Stimulated activated naive CD8-positive, alpha-beta T cell treated with anti-CD3 and anti-CD28 coated beads, Interleukin-15, Interleukin-2, amounts not matched to agents 100 ng/mL and 50 ng/mL, for 24 hours (primary cell): ENCODE measurements around the gene SPATA31E1.
"Not testable (repeated sequence)": the region's sequence is repeated elsewhere in the genome, so short reads cannot be mapped to it uniquely, and the experiment has no call there.

Experiments used
- H3K27ac Mint-ChIP-seq: one replicate; pipeline ENCODE4 v1.8.0; 2021; ENCODE audit warnings: mild to moderate bottlenecking, mixed read lengths
- H3K27me3 Mint-ChIP-seq: one replicate; pipeline ENCODE4 v1.8.0; 2021; ENCODE audit warnings: mixed read lengths
- H3K36me3 Mint-ChIP-seq: one replicate; pipeline ENCODE4 v1.8.0; 2021; ENCODE audit warnings: low read depth, mixed read lengths
- H3K4me1 Mint-ChIP-seq: one replicate; pipeline ENCODE4 v1.8.0; 2021; ENCODE audit warnings: low read depth, mixed read lengths
- H3K4me3 Mint-ChIP-seq: one replicate; pipeline ENCODE4 v1.8.0; 2021; ENCODE audit warnings: mild to moderate bottlenecking, mixed read lengths
- H3K9me3 Mint-ChIP-seq: one replicate; pipeline ENCODE4 v1.8.0; 2021; ENCODE audit warnings: mixed read lengths

SPATA31E1 gene

GRCh38 chr9:87882627-87883026, at the start of gene SPATA31E1:
SPATA31E1 (plus strand) TSS chr9:87882877; CDS start chr9:87882892, 15 bp downstream.
- H3K27me3 Mint-ChIP-seq, result no peaks in the 10 kb centered on the region
- H3K9me3 Mint-ChIP-seq, result no peaks in the 10 kb centered on the region
- no peak within 1 kb of the TSS for H3K4me3 Mint-ChIP-seq
- H3K27ac Mint-ChIP-seq, result peak within 1 kb of the TSS; percentile 29
- H3K4me1 Mint-ChIP-seq, result no peaks in the 10 kb centered on the region
- H3K36me3 Mint-ChIP-seq, result no peaks in the 10 kb centered on the region

- no peaks in the 10 kb centered on the region for H3K9me3 Mint-ChIP-seq
- H3K27ac Mint-ChIP-seq, result no peak overlapping the region
- H3K27me3 Mint-ChIP-seq, result peaks cover 7% of the 10 kb centered on the region
Measured at GRCh38 chr9:87834357-87834756, 48.3 kb upstream of the SPATA31E1 start.

DNA sequence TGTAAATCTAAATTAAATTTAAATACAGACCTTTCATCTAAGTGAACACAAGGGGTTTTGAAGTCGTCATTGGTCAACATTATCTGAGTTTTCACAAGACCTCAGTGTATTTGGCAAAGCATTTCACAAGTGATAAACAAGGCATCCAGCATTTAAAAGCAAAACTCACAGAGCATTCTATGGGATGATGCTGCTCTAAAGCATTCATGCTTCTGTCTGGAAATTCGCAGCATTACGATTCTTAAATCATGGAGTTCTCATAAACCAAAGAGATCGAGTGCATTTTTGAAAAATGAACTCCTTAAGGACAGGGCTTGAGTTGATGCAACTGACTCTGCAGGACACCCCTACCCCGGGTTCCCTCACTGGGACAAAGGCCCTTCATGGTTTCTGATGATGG, 46.1 kb upstream of the SPATA31E1 start:
- H3K9me3 Mint-ChIP-seq, result no peaks in the 10 kb centered on the region
- H3K27me3 Mint-ChIP-seq, result no peaks in the 10 kb centered on the region
- no peaks in the 10 kb centered on the region for H3K4me1 Mint-ChIP-seq
- no peak overlapping the region for H3K27ac Mint-ChIP-seq
- no peaks in the 10 kb centered on the region for H3K36me3 Mint-ChIP-seq
- no peak overlapping the region for H3K4me3 Mint-ChIP-seq

More at GRCh38 chr9:87834357-87834756, 48.3 kb upstream of the SPATA31E1 start:
- Mint-ChIP-seq H3K4me3 (no peak overlapping the region), H3K4me1 (no peaks in the 10 kb centered on the region), H3K36me3 (no peaks in the 10 kb centered on the region)

GRCh38 chr9:87836951-87837705, 45.5 kb upstream of the SPATA31E1 start:
- Mint-ChIP-seq H3K36me3 (no peaks in the 10 kb centered on the region), H3K4me1 (no peaks in the 10 kb centered on the region), H3K27ac (no peak overlapping the region), H3K9me3 (no peaks in the 10 kb centered on the region), H3K4me3 (no peak overlapping the region), H3K27me3 (no peaks in the 10 kb centered on the region)

GRCh38 chr9:87840134-87840533, 42.5 kb upstream of the SPATA31E1 start:
- Mint-ChIP-seq H3K9me3 (no peaks in the 10 kb centered on the region), H3K4me1 (no peaks in the 10 kb centered on the region), H3K36me3 (no peaks in the 10 kb centered on the region), H3K4me3 (no peak overlapping the region), H3K27ac (no peak overlapping the region), H3K27me3 (no peaks in the 10 kb centered on the region)

GRCh38 chr9:87842878-87843585, 39.6 kb upstream of the SPATA31E1 start:
- Mint-ChIP-seq H3K9me3 (no peaks in the 10 kb centered on the region), H3K27me3 (peaks cover 11% of the 10 kb centered on the region), H3K4me1 (no peaks in the 10 kb centered on the region), H3K4me3 (no peak overlapping the region), H3K36me3 (no peaks in the 10 kb centered on the region), H3K27ac (no peak overlapping the region)

GRCh38 chr9:87844506-87844905, 38.2 kb upstream of the SPATA31E1 start:
- Mint-ChIP-seq H3K27me3 (peaks cover 17% of the 10 kb centered on the region), H3K36me3 (no peaks in the 10 kb centered on the region), H3K4me1 (no peaks in the 10 kb centered on the region), H3K4me3 (no peak overlapping the region), H3K27ac (no peak overlapping the region), H3K9me3 (no peaks in the 10 kb centered on the region)

- H3K36me3 Mint-ChIP-seq, H3K27ac Mint-ChIP-seq, H3K4me3 Mint-ChIP-seq, H3K4me1 Mint-ChIP-seq, H3K9me3 Mint-ChIP-seq: not testable (repeated sequence)
- peaks cover 17% of the 10 kb centered on the region for H3K27me3 Mint-ChIP-seq
Measured at GRCh38 chr9:87847817-87848216, 34.9 kb upstream of the SPATA31E1 start.

DNA sequence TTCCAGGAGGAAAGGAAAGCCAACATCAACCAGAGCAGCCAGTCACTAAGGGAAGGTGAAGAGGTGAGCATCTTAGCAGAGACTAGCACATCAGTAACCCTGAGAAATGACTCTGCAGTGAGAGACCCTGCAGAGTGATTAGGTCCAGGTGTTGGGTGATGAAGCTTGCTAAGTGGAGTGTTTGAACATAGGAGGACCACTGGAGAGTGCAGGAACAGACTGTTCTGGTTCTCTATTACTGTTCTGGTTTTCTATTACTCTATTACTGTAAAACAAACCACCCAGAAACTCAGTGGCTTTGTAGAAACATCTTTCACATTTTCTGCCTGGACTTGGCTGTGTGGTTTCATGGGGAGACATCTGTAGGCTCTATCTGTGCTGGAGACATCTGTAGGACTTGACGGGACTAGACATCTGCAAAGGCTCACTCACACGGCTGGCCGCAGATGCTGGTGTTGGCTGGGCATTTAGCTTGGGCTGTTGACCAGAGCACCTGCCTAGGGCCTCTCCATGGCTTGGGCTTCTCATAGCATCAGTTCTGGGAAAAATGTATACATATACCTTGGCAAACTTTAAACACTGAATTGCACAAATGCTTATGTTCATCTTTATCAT, 33.4 kb upstream of the SPATA31E1 start:
- peaks cover 17% of the 10 kb centered on the region for H3K27me3 Mint-ChIP-seq
- H3K4me3 Mint-ChIP-seq, result no peak overlapping the region
- no peaks in the 10 kb centered on the region for H3K4me1 Mint-ChIP-seq
- no peaks in the 10 kb centered on the region for H3K36me3 Mint-ChIP-seq
- H3K27ac Mint-ChIP-seq, result no peak overlapping the region
- H3K9me3 Mint-ChIP-seq, result no peaks in the 10 kb centered on the region

DNA sequence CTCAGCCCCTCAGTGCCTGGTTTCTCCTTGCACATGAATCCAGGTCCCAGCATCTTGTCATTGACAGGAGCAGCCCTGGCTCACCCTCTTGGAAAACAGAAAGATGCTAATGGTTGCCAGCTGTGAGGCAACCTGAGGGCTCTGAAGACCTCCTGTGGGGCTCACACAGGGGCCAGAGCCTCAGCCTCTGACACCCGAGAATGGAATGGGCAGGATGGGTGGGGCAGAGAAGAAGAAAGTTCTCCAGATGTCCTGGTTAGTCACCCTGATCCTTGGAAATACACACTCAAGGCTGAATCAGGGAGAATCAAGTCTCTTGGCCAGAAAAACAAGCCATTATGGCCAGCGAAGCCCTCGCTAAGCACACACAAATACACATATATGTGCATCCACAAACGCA, 32.3 kb upstream of the SPATA31E1 start:
- no peaks in the 10 kb centered on the region for H3K36me3 Mint-ChIP-seq
- no peak overlapping the region for H3K4me3 Mint-ChIP-seq
- H3K27me3 Mint-ChIP-seq, result peaks cover 17% of the 10 kb centered on the region
- no peaks in the 10 kb centered on the region for H3K9me3 Mint-ChIP-seq
- H3K27ac Mint-ChIP-seq, result no peak overlapping the region
- H3K4me1 Mint-ChIP-seq, result no peaks in the 10 kb centered on the region

DNA sequence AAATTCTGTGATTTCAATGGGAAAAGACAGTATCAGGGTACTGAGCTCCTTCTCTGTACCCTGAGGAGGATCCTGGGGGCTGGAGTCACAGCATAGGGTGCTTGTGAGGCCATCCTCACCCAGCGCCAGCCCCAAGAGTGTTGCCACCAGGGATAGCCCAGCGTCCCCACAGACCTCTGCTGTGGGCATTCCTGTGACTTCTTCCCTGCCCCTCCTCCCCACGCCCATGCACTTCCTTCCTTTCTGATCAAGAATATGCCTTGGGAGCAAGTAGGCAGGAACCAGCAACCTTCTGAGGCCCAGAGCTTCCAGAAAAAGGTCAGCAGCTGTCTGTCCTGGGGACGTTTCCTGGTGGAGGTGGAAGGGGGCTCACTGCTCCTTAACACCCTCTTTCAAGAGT, 31.5 kb upstream of the SPATA31E1 start:
- not testable (repeated sequence) for H3K4me1 Mint-ChIP-seq, H3K36me3 Mint-ChIP-seq, H3K9me3 Mint-ChIP-seq, H3K4me3 Mint-ChIP-seq, H3K27ac Mint-ChIP-seq
- peaks cover 17% of the 10 kb centered on the region for H3K27me3 Mint-ChIP-seq

DNA sequence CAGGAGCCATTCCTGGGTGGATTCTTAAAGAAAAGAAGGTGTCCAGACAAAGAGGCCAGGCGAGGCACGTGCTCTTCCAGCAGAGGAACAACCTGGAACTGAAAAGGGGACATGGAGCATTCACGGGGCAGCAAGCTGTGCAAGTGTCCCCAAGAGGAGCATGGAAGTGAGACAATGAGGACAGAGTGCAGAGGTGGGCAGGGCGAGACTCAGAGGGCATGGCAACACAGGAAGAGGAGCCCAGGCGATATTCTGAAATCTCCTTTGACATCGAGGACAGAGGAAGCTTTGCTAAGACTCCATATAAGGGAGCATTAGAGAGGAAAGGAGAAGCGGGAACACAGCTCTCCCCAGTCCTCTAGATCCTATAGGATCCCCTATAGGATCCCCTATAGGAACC, 29.4 kb upstream of the SPATA31E1 start:
- Mint-ChIP-seq H3K4me3 (no peak overlapping the region), H3K27ac (no peak overlapping the region), H3K27me3 (peaks cover 6% of the 10 kb centered on the region), H3K36me3 (no peaks in the 10 kb centered on the region), H3K9me3 (no peaks in the 10 kb centered on the region), H3K4me1 (no peaks in the 10 kb centered on the region)

DNA sequence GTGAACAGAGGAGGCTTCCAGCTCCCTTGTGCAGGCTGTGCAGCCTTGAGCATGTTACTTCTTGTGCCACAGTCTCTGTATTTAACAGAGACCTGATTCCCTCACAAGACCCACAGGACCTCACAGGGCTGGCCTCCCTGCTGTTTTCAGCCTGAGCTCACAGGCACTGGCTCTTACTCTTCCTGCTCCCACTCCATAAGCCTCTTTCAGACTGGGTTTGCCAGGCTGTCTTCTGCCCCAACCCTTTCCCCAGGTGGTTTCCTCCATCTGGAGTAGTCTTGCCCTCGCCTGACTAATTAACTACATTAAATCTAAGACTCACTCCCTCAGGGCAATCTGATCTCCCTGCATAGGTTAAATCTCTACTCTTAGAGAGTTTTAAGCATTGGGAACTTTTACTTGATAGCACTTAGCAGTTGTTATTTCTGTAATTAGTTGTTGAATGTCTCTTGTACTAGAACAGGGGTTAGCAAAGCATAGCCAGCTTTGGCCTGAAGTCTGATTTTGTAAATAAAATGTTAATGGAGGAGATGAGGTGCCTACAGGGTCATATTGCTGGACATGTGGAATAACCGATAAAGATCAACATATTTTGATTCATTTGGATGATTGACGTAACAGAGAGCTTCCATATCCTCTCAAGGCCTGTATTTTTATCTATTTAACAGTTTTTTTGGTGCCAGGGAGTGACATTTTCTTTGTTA, 28.6 kb upstream of the SPATA31E1 start:
- Mint-ChIP-seq H3K9me3 (no peaks in the 10 kb centered on the region), H3K4me1 (no peaks in the 10 kb centered on the region), H3K36me3 (no peaks in the 10 kb centered on the region), H3K27me3 (peaks cover under 1% of the 10 kb centered on the region), H3K4me3 (no peak overlapping the region), H3K27ac (no peak overlapping the region)

DNA sequence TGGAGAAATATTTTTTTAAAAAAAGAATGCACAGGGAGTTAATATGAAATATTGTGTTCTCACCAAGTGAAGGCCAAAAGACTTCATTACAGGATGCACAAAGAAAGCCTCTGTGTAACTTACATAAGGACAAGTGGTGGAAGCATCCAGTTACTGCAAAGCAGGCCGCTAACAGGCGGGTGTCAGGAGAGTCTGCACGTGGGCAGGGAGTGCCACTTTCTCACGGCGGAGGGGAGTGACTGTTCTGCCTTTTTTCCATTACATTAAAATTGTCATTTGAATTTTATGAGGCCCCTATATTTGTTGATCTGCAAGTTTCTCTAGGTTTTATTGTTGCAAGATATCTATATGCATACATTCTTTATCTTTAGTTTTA, 28.1 kb upstream of the SPATA31E1 start:
- no peaks in the 10 kb centered on the region for H3K9me3 Mint-ChIP-seq
- H3K36me3 Mint-ChIP-seq, result no peaks in the 10 kb centered on the region
- no peaks in the 10 kb centered on the region for H3K27me3 Mint-ChIP-seq
- no peak overlapping the region for H3K27ac Mint-ChIP-seq
- H3K4me3 Mint-ChIP-seq, result no peak overlapping the region
- H3K4me1 Mint-ChIP-seq, result no peaks in the 10 kb centered on the region

DNA sequence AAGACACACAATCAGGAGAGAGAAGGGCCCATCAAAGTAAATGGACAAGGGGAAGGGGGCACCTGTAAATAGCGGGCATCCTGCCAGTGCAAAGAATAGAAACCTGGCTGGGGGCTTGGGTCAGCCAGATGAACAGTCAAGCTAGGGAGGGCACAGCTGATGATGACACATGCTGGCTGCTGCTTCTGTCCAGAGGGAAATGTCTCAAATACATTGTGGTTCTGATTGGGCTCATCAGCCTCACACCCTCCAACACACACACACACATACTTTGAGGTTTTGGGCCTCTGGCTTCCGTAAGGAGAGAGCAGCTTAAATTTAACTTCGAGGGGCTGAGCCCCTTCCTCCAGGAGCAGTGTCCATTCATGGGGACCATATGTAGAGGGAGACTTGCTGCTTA, 27.6 kb upstream of the SPATA31E1 start:
- Mint-ChIP-seq H3K27me3 (no peaks in the 10 kb centered on the region), H3K4me1 (no peaks in the 10 kb centered on the region), H3K9me3 (no peaks in the 10 kb centered on the region), H3K27ac (no peak overlapping the region), H3K36me3 (no peaks in the 10 kb centered on the region), H3K4me3 (no peak overlapping the region)
